COR-L47 (cell line): Measurements from ENCODE around the gene NHS.
"Not testable (repeated sequence)": the region's sequence is repeated elsewhere in the genome, so short reads cannot be mapped to it uniquely, and the experiment has no call there.

Source experiments
- DNase-seq: peaks from one replicate; lab custom pipeline; 2025; lab: John Stamatoyannopoulos, UW

The NHS gene

DNA sequence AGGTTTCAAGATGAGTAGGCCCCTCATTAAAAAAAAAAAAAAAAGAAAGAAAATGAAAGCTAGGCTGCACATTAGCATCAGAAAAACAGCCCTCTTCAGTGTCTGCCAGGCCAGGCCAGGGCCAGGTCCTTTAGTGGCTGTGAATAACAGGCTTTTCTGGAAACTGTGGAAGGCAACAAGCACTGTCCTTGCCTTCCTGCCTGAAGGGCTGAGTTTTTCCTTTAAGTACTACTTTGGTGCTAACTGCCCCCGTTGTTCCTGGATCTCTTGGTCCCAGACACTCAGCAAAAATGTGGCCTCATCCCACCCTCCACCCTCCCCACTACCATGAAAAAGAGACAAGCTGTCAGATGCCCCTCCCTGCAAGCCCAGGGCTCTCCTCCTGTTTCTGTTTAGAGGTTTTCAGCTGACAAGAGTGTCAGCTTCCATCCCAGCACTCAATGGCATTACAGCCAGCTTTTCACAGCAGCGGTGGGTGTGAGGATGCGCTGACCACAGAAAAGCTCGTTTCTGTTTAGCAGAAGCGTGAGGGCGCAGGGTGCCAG lies 174.2 kb downstream of the NHS start:
- no peak for DNase-seq

- DNase-seq = no peak
Measured at GRCh38 chrX:17550011-17550410, 175.0 kb downstream of the NHS start.

GRCh38 chrX:17552044-17552650 lies 177.1 kb downstream of the NHS start:
- no peak for DNase-seq

DNA sequence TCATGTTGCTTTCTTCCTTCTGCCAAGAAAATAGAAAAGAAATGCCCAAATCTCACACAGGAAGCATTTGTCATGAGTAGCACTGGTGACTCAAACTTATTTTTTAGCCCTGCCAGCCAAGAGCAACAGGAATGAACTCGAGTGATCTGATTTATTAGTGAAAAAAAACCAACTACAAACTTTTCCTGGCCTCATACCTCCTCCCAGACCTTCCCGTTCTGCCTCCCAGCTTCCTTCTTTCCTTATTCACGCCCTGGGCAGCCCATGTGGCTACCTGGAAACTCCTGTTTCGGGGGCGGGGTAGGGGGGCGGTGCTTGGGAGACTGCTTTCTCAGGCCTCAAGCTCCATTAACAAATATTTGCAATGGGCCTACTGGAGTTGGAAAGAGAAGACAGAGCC lies 178.5 kb downstream of the NHS start:
- no peak for DNase-seq

- no peak for DNase-seq
Measured at GRCh38 chrX:17553961-17554482, 179.0 kb downstream of the NHS start.

- DNase-seq = no peak
Measured at GRCh38 chrX:17554914-17555313, 179.9 kb downstream of the NHS start.

DNA sequence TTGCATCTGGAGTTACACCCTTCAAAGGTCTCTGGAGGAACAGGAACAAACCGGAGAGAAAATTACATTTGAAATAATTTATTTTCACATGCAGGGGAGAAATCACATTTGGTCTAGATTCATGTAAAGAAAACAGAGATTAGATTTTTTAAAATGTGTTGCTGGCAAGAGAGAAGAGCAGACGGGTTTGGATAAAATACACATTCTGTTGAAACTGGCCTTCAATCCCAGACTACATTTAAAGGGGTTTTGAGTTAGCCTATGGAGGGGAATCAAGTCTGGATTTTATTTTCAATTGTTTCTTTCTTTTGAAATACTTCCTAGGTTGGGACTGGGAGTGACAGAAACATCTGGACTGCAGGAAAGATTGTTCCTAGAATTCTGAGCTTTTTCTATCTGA lies 180.8 kb downstream of the NHS start:
- no peak for DNase-seq

DNA sequence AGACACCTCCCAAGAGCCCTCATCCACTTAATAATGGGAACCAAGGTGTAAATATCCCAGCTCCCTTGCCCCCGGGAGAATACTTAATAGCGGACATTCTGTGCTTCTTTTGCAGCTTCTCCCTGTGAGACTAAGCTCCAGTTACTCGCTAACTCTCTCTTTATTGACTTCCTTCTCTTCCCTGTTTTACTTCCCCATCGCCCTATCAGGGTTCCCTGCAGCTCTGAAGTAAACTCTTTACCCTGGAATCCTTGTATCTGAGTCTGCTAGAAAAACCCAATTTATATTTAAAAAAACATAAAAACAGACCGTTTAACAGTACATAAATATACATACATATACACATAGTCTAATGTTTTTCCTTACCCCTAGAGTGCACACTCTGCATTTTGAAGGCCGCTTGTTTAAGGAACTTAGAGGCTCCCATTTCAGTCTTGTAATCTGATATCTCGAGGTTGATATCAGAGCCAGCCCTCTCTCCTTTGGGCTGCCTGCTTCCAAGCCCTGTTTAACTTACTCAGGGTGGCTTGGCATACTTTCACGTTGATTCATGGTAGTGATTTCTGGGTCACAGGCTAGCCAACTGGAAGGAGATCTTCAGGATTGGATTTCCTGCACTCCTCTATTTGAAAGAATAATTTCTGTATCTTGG lies 184.9 kb downstream of the NHS start:
- DNase-seq = no peak

GRCh38 chrX:17560385-17560784 lies 185.4 kb downstream of the NHS start:
- DNase-seq = no peak

- DNase-seq = no peak
Measured at GRCh38 chrX:17563076-17563475, 188.1 kb downstream of the NHS start.

- DNase-seq = no peak
Measured at GRCh38 chrX:17563515-17563914, 188.5 kb downstream of the NHS start.

GRCh38 chrX:17564689-17565409 lies 189.8 kb downstream of the NHS start:
- DNase-seq = no peak

DNA sequence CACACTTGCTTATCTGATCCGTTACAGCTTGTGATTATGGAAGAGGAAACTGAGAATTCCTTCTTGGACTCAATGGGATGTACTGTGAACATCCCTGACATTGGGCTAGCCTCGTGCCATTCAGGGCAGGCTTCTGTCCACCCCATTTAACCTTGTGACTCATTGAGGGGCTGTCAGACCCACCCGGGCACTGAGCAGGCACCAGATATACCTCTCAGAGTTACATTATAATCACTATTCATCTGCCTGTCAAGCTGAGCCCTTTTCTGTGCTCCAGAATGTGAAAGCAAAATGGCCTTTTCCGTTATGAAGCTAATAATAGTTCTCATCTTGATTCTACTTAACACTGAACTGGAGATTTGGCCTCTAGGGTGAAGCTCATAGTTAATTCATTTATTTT lies 191.7 kb downstream of the NHS start:
- DNase-seq = no peak

GRCh38 chrX:17567187-17567586 lies 192.2 kb downstream of the NHS start:
- DNase-seq = no peak

DNA sequence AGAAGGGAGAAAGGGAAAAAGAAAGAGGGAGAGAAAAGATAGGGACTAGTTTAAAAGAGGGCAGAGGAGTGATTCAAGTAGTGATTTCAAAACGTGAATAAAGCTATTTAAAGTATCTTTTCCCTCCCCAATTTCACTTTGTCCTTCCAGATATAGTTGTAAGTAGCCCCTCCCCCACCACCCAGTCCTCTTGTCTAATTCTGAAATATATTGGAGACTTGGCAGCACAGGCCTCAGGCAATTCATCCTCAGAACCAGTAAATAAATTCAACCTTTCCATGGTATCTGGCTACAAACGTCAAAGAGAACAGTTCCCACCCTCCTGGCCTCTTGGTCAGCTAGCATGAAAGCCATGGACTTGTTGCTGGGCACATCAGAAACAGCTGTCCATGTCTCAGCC lies 192.8 kb downstream of the NHS start:
- DNase-seq = no peak

- DNase-seq = not testable (repeated sequence)
Measured at GRCh38 chrX:17568804-17569203, 193.8 kb downstream of the NHS start.

DNA sequence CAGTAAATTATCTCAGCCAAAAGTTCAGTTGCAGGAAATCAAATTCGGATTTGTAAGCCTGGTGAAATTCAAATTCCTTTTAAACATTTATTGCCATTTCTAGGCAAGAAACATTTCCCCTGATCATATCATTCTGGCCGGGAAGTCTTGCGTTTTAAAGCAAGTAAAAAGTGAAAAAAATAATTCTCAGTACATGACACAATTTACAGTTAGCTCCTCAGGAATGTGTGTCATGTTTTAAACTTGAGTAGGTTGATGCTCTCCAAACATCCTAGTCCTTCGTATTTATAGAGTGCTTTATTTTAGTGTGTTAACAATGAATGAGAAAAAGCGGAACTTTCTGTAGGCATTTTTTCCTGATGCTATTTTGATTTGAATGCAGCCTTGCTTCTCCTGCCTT lies 204.0 kb downstream of the NHS start:
- DNase-seq = no peak

GRCh38 chrX:17580539-17581152 lies 205.6 kb downstream of the NHS start:
- no peak for DNase-seq

DNA sequence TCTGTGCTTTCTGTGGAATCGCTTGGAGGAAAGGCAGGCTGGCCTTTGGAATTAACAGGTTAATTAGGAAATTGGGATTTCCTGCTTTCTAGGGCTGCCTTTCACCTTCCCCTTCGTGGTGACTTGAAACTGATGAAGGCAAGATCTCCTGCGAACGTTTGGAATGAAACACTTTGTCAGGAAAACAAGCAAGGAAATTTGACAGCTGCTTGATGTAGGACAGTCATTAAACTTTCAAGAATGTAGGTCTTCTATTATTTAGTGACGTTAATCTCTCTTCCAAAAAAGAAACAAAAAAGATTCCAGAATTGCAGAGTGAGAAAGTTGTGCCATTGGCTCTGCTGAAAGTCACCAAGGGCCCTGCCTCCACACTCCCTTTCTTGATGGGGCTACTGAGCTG lies 206.6 kb downstream of the NHS start:
- DNase-seq = no peak

DNA sequence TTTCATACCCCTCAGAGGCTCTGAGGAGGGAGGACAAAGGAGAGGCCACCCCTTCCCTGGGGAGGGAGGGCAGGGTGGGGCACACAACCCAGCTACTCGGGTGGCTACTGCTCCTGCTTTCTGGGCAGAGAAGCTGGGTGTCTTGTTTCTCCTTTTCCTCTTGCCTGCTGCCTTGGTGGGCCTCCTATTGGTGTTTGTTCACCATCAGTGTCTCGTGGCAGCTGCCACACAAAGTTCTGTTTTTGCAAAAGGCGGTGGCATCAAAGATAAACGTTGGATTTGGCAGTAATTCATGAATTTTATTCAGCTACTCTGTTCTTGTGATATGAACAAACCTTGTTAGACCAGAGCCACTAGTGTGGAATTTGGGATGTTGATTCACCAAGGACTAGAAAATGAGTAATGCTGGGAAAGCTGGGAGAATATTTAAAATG lies 209.3 kb downstream of the NHS start:
- no peak for DNase-seq

GRCh38 chrX:17585006-17585405 lies 210.0 kb downstream of the NHS start:
- DNase-seq = no peak

DNA sequence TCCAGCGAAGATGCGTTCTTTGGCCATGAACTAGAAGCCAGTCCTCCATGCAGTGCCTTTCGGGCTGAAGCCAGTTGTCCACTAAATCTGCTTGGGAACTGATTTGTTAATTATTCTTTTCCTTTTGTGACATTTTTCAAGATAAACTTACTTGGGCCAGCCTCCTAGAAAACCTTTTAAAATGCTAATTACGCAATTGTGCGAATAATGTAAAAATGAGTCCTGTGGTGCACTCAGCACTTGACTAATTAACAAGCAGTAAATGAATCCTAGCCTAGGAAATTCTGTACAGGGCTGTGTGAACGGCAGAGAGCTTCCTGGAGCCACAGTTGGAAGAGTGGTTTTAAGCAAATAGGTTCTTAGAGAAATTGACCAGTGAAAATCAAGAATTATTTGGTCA lies 212.4 kb downstream of the NHS start:
- no peak for DNase-seq

GRCh38 chrX:17588303-17588702 lies 213.3 kb downstream of the NHS start:
- no peak for DNase-seq
